CD4-positive, alpha-beta T cell treated with Interleukin-1 beta for 1 hour (primary cell): ENCODE results near the gene LIN37.
A peak's percentile ranks its signal among the peaks of the same experiment; 100 is the strongest.

ENCODE experiments used
- DNase-seq, 2 donors: peaks; one replicate each; pipeline ENCODE4 v3.0.0-alpha.2; 2020 to 2022

The LIN37 gene, protein sequence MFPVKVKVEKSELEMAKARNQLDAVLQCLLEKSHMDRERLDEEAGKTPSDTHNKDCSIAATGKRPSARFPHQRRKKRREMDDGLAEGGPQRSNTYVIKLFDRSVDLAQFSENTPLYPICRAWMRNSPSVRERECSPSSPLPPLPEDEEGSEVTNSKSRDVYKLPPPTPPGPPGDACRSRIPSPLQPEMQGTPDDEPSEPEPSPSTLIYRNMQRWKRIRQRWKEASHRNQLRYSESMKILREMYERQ

GRCh38 chr19:35748106-35749020 lies at the start of gene LIN37:
LIN37 (plus strand) TSS chr19:35748576; CDS start chr19:35748725, 149 bp downstream.
- peak; percentile 99 for DNase-seq

DNA sequence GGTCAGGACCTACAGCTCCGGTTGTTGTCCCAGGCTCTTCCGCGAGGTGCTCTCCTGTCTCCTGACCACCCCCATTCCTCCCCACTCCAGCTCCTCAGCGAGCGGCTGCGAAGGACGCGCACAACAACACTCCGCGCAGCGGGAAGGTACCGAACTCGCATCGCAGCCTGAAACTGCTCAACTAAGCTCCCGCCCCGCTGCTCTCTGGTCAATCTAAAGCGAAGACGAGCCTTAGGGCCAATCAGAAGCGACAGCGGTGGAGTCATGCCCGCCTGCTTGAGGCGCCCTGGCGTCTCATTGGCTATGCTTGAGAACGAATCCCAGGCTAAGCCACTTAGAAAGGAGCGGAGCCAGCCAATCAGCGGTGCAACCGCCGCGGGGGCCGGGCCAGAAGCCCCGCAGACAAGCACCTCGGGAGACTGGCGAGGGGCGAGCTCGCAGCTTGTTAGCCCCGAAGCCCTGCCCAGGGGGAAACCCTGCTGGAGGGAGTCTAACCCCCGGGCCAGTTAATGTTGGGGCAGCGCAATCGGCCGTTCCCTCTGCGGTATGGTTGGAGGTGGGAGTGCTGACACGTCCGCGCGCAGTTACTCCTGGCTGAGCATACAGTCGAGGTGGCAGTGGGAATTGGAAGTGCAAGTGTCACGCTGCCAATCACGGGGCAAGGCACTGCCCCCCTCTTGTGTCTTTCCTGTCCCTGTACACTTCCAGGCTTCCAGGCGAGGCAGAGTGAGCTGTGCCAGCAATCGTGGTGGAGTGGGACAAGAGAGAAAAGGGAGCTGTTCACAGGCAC lies 46.0 kb upstream of the LIN37 start:
- DNase-seq: peak; percentile 96

DNA sequence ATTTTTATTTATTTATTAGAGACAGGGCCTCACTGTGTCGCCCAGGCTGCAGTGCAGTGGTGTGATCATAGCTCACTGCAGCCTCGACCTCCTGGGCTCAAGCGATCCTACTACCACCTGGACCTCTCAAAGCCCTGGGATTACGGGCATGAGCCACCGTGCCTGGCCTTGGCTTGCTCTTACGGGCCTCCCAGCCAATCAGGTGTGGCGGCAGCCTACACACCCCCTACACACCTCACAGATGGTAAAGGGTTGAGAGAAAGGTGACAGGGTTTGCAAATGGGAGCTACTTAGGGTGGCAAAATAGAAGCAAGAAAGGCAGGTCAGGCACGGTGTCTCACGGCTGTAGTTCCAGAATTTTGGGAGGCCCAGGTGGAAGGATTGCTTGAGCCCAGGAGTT lies 45.0 kb upstream of the LIN37 start:
- no peak for DNase-seq

GRCh38 chr19:35704218-35704617 lies 44.2 kb upstream of the LIN37 start, which contains the start of gene ZBTB32:
ZBTB32 (plus strand) TSS chr19:35704558; CDS start chr19:35714627, 10,069 bp downstream.
- DNase-seq: no peak

GRCh38 chr19:35708391-35708790 lies 40.0 kb upstream of the LIN37 start:
- DNase-seq: no peak

DNA sequence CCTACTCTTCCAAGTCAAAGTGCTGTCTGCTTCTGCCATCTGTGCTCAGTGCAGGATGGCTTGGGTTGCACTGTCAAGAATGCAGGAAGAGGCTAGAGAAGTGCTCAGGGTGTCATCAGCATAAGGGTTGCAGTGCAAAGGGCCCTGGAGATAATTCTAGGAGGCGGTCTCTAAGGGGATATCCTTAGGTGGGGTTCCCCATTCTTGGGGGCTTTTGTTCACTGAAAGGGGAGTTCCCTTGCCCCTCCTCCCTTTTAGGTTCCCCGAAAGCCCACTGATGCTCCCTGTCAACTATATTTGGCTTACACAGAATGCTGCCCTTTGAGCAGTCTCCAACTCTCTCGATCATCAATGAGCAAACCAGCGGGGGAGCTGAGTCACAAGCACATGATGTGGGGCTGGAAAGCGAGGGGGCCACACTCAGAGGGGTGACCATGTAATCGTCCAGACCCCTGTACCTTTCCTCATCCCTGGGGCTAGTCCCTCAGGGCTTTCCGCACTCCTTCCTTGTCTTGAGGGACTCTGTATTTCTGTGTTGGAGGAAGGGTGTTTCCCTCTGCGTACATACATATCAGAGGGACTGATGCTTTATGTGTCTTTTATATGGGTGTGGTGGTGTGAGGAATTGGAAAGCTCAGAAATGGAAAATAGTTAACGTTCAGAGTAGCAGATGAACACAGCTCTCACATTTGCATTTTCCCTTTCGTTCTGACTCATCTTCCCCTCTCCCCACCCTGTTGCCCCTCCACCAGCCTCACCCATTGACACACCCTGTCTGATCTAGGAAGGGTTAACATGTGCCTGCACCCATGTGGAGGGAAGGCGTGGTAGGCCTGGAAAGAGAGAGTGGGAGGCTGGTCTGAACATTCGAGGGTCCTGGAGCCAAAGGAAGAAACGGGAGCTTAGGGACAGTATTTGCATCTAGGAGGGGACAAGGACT lies 37.3 kb upstream of the LIN37 start:
- DNase-seq: peak in 1 of 2 donors; percentile 33

DNA sequence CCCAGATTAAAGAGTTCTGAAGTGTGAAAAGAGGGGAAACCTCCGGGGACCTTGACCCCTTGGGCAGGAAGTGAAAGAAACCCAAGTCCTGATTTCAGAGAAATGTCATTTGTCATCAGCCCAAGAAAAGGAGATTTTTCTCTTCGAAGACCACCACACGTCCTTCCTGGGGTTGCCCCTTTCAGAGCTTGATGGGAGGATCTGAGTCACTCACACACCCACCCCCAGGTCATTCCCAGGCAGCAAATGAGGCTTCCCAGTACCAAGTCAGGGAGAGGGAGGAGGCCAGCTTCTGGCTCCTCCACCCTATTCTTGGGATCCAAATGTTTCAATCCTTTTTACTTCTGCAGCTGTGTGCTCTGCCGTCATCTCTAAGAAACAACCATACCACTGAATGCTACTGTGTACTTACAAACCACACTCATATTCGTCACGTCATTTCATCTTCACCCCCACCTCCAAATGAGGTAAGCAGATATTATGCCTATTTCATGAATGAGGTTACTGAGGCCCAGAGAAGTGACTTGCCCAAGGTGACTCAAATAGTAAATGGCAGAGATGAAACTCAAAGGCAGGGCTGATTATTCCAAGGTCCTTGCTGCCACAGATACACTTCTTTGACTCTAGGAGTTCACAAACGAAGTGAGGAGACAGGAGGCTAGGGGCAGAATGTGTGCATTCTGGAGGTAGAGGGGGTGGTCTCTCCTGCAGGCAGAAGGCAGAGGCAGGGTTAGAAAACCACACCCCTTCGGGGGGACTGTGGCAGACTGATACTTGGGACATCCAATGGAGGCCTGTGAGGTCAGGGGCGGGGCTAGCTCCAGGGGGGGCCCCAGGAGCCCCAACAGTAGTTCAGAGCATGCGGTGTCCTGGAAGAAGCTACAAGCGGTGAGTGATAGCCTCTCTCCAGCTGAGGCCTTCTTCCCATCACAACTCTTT lies 35.5 kb upstream of the LIN37 start:
- DNase-seq: peak; percentile 43 to 50

DNA sequence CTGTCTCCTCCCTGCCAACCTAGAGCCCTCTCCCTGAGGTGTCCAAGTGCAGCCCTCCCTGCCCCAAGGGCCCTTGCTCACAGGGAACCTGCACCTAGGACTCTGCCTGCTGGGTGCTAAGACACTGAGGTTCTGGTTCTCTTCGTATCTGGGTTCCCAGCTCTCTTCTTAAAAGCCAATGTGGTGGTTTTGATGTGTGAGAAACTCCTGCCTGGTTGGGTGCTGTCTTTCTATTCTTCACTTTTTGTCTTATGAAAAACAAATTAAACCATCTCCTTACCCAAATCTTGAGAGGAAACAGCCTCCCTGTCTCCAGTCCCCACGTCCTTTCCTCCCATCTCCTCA lies 34.9 kb upstream of the LIN37 start:
- no peak for DNase-seq

- DNase-seq: no peak
Measured at GRCh38 chr19:35713904-35714495, 34.4 kb upstream of the LIN37 start.

DNA sequence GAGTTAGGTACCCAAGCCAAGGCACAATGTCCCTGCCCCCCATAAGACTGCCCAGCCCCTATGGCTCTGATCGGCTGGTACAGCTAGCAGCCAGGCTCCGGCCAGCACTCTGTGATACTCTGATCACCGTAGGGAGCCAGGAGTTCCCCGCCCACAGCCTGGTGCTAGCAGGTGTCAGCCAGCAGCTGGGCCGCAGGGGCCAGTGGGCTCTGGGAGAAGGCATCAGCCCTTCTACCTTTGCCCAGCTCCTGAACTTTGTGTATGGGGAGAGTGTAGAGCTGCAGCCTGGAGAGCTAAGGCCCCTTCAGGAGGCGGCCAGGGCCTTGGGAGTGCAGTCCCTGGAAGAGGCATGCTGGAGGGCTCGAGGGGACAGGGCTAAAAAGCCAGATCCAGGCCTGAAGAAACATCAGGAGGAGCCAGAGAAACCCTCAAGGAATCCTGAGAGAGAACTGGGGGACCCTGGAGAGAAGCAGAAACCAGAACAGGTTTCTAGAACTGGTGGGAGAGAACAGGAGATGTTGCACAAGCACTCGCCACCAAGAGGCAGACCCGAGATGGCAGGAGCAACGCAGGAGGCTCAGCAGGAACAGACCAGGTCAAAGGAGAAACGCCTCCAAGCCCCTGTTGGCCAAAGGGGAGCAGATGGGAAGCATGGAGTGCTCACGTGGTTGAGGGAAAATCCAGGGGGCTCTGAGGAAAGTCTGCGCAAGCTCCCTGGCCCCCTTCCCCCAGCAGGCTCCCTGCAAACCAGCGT lies 33.6 kb upstream of the LIN37 start:
- no peak for DNase-seq

- no peak for DNase-seq
Measured at GRCh38 chr19:35715355-35715809, 33.0 kb upstream of the LIN37 start.

DNA sequence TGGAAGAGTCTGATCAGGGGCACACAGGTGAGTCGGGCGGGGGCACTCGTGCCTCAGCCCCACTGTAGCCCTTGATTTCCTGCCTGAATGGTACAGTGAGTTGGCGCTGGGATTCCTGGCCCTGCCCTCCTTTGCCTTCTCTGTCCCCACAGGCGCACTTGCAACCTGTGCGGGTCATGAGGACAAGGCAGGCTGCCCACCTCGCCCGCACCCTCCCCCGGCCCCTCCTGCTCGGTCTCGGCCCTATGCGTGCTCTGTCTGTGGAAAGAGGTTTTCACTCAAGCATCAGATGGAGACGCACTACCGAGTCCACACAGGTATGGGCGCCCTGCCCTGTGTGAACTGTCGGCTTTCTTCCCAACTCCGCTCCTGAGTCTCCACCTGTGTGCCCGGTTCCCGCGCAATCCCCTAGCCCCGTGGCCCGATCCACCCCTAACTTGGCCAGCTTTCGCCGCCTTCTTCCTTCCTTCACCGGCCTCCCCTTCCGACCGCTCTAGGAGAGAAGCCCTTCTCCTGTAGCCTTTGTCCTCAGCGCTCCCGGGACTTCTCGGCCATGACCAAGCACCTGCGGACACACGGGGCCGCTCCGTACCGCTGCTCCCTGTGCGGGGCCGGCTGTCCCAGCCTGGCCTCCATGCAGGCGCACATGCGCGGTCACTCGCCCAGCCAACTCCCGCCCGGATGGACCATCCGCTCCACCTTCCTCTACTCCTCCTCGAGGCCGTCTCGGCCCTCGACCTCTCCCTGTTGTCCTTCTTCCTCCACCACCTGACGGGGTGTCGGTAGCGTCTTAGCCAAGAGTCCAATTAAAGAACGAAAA lies 32.2 kb upstream of the LIN37 start:
- no peak for DNase-seq

- peak; percentile 98 for DNase-seq
Measured at GRCh38 chr19:35716801-35717664, 31.3 kb upstream of the LIN37 start.

GRCh38 chr19:35717665-35718344 lies 30.6 kb upstream of the LIN37 start, which contains the start of gene KMT2B:
KMT2B (plus strand) TSS chr19:35718003; CDS start chr19:35718019, 16 bp downstream.
- no peak for DNase-seq

DNA sequence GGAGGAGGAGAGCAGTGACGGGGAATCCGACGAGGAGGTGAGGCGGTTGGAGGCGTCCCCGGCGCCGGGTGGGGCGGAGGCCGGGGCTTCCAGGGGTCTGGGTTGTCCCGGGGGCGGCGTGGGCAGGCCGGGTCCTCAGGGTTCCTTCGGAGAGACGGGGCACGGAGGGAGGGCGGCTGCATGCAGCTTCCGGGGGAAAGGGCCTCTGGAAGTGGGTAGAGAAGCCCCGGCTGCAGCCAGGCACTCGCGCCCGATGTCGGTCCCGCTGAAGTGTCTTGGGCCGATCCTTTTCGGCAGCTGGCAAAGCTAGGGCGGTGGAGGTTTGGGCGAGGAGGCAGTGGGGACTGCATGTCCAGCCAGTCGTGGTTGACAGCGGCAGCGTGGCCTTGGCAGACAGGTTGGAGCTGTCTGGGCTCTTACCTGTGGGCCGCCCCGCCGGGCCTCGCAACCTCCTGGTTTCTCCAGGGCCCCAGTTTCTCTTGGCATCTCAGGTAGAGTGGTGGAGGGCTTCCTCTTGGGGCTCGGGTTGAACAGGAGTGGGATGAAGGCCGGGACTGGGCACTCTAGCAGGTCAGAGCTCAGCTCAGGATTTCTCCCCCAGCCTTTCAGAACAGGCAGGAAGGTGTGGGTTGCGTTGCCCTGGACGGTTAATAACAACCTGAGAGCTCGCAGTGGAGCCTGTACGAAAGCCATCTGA lies 29.9 kb upstream of the LIN37 start:
- peak; percentile 28 to 38 for DNase-seq
